Type B pancreatic cell (in vitro differentiated cells): Measurements from ENCODE around the gene BCKDK. TPM values are rescaled to one million over a fixed set of nuclear protein-coding genes. Genes with fewer than 3 reads are reported as not detected.

Source experiments
- DNase-seq: peaks from one replicate; pipeline ENCODE4 v3.0.0; 2021; ENCODE audit warnings: mixed read lengths; ENCODE audit not compliant: unreplicated experiment; ENCODE audit errors: extremely low spot score
- H3K27ac Mint-ChIP-seq: 2 replicates; pipeline ENCODE4 v1.8.0; 2021; ENCODE audit warnings: mild to moderate bottlenecking, mixed read lengths
- H3K27me3 Mint-ChIP-seq: 2 replicates; pipeline ENCODE4 v1.8.0; 2021; ENCODE audit warnings: mixed read lengths
- H3K36me3 Mint-ChIP-seq: 2 replicates; pipeline ENCODE4 v1.8.0; 2021; ENCODE audit warnings: mixed read lengths
- H3K4me1 Mint-ChIP-seq: one replicate; pipeline ENCODE4 v1.8.0; 2021; ENCODE audit warnings: mixed read lengths; ENCODE audit not compliant: unreplicated experiment
- H3K4me3 Mint-ChIP-seq: 2 replicates; pipeline ENCODE4 v1.8.0; 2021; ENCODE audit warnings: mild to moderate bottlenecking, mixed read lengths
- H3K9me3 Mint-ChIP-seq: 2 replicates; pipeline ENCODE4 v1.8.0; 2021; ENCODE audit warnings: mixed read lengths
- CTCF ChIP-seq: fragments of 200-600 bp; sonication (generic); conservative IDR thresholded peaks from 2 replicates; pipeline ENCODE4 v1.5.0; 2021; ENCODE audit warnings: antibody characterized with exemption, mild to moderate bottlenecking
- total RNA-seq: library from RNA; stranded (reverse); gene quantifications from 2 replicates; pipeline ENCODE4 v1.2.1, GENCODE V29; 2021; ENCODE audit warnings: low replicate concordance

BCKDK gene
- total RNA-seq, 1 donor from 2014 or later: 44.5 TPM

DNA sequence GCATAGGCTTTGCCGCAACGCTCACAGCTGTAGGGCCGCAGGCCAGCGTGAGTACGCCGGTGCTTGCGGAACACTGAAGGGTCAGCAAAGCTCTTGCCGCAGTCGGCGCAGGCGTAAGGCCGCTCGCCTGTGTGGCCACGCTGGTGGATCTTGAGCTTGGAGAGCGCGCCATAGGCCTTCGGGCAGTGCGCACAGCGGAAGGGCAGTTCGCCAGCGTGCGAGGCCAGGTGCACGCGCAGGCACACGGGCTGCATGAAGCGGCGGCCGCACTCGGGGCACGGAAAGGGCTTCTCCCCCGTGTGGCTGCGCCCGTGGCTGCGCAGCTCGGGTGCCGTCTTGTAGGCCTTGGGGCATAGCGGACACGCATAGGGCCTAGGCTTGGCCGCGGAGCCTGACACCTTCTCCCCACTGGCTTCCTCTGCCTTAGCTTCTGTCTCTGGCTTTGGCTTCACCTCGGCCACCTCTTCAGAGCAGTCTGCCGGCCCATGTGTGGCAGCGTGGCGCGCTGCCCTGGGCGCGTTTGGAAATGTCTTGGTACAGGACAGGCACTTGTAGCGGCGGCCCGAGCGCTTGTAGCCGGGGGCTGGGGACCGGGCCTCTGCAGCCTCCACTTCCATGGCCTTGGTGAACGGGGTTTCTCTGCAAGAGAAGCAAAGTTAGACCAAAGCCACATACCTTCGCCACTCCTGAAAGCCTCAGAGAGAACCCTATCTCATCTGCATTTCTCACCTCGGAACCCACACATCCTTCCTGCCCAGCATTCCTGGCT is 44.2 kb upstream of the BCKDK start:
- Mint-ChIP-seq H3K27ac (no peak overlapping the region), H3K4me1 (peaks cover 5% of the 10 kb centered on the region), H3K36me3 (peaks cover 10% of the 10 kb centered on the region)

GRCh38 chr16:31064882-31065461 is 43.2 kb upstream of the BCKDK start:
- H3K4me3 Mint-ChIP-seq: peak overlapping the region; percentile 53

More for the DNA sequence above, 44.2 kb upstream of the BCKDK start:
- Mint-ChIP-seq H3K27me3 (no peaks in the 10 kb centered on the region), H3K4me3 (no peak overlapping the region), H3K9me3 (no peaks in the 10 kb centered on the region)
- DNase-seq: no peak
- TF ChIP-seq CTCF: no peak

GRCh38 chr16:31067342-31067741 is 40.8 kb upstream of the BCKDK start:
- H3K36me3 Mint-ChIP-seq: peaks cover 10% of the 10 kb centered on the region
- no peaks in the 10 kb centered on the region for H3K27me3 Mint-ChIP-seq
- no peak overlapping the region for H3K27ac Mint-ChIP-seq
- H3K4me1 Mint-ChIP-seq: peaks cover 15% of the 10 kb centered on the region
- no peak for DNase-seq
- TF ChIP-seq CTCF: no peak
- H3K9me3 Mint-ChIP-seq: no peaks in the 10 kb centered on the region
- no peak overlapping the region for H3K4me3 Mint-ChIP-seq

More at GRCh38 chr16:31064882-31065461, 43.2 kb upstream of the BCKDK start:
- Mint-ChIP-seq H3K27ac (peak overlapping the region; percentile 94), H3K27me3 (no peaks in the 10 kb centered on the region), H3K36me3 (peaks cover 10% of the 10 kb centered on the region), H3K9me3 (no peaks in the 10 kb centered on the region), H3K4me1 (peaks cover 5% of the 10 kb centered on the region)
- DNase-seq: no peak
- no peak for TF ChIP-seq CTCF

DNA sequence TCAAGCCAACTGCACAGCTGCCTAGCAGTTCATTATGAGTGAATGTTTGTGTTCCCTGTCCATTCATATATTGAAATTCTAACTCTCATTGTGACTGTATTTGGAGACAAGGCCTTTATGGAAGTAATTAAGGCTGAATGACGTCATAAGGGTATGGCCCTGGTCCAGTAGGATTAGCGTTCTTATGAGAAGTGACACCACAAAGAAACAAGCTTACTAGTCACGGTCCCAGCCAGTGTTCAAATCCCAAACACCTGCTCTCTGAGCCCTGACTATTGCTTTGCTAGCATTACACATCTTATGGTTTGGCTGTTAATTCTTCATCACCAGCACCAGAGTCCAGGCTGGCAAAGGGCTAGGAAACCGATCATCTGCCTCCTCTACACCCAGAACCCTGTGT is 36.3 kb upstream of the BCKDK start:
- Mint-ChIP-seq H3K27me3 (no peaks in the 10 kb centered on the region), H3K9me3 (no peaks in the 10 kb centered on the region), H3K36me3 (peaks cover 7% of the 10 kb centered on the region), H3K4me1 (peaks cover 21% of the 10 kb centered on the region), H3K4me3 (peak overlapping the region; percentile 98), H3K27ac (peak overlapping the region; percentile 97)
- TF ChIP-seq CTCF: no peak
- no peak for DNase-seq

GRCh38 chr16:31072540-31073141 is 35.5 kb upstream of the BCKDK start:
- peak overlapping the region; percentile 97 for H3K27ac Mint-ChIP-seq
- peak overlapping the region; percentile 98 for H3K4me3 Mint-ChIP-seq
- peak; percentile 13 for TF ChIP-seq CTCF
- H3K4me1 Mint-ChIP-seq: peaks cover 21% of the 10 kb centered on the region
- no peaks in the 10 kb centered on the region for H3K9me3 Mint-ChIP-seq
- H3K36me3 Mint-ChIP-seq: peaks cover 7% of the 10 kb centered on the region
- H3K27me3 Mint-ChIP-seq: no peaks in the 10 kb centered on the region
- no peak for DNase-seq
